ENCODE data around the gene AGAP1. TPM values are rescaled to one million over a fixed set of nuclear protein-coding genes. Genes with fewer than 3 reads are reported as not detected.

Gene AGAP1
- total RNA-seq, 1 donor: 12.3 TPM

GRCh38 chr2:235467588-235467987 is 26.3 kb upstream of the AGAP1 start:
- H3K4me3 ChIP-seq (ENCODE audit: low read depth, low read length): no peak overlapping the region
- no peak for TF ChIP-seq CTCF (IDR thresholded peaks at IDR 0.05; ENCODE audit: insufficient read depth, low read length)
- DNase-seq (ENCODE audit: low read depth): peak; percentile 52

GRCh38 chr2:235468978-235469655 is 24.7 kb upstream of the AGAP1 start:
- TF ChIP-seq CTCF (IDR thresholded peaks at IDR 0.05; ENCODE audit: insufficient read depth, low read length): no peak
- peak overlapping the region; percentile 40 for H3K4me3 ChIP-seq (ENCODE audit: low read depth, low read length)

GRCh38 chr2:235471186-235471747 is 22.6 kb upstream of the AGAP1 start:
- DNase-seq (ENCODE audit: low read depth): no peak
- TF ChIP-seq CTCF (IDR thresholded peaks at IDR 0.05; ENCODE audit: insufficient read depth, low read length): no peak
- no peak overlapping the region for H3K4me3 ChIP-seq (ENCODE audit: low read depth, low read length)

More at GRCh38 chr2:235468978-235469655, 24.7 kb upstream of the AGAP1 start:
- DNase-seq (ENCODE audit: low read depth): peak; percentile 89

GRCh38 chr2:235472443-235472842 is 21.4 kb upstream of the AGAP1 start:
- no peak overlapping the region for H3K4me3 ChIP-seq (ENCODE audit: low read depth, low read length)
- no peak for TF ChIP-seq CTCF (IDR thresholded peaks at IDR 0.05; ENCODE audit: insufficient read depth, low read length)
- no peak for DNase-seq (ENCODE audit: low read depth)

GRCh38 chr2:235478609-235479008 is 15.2 kb upstream of the AGAP1 start:
- no peak for DNase-seq (ENCODE audit: low read depth)
- TF ChIP-seq CTCF (IDR thresholded peaks at IDR 0.05; ENCODE audit: insufficient read depth, low read length): no peak
- H3K4me3 ChIP-seq (ENCODE audit: low read depth, low read length): no peak overlapping the region

- no peak overlapping the region for H3K4me3 ChIP-seq (ENCODE audit: low read depth, low read length)
- TF ChIP-seq CTCF (IDR thresholded peaks at IDR 0.05; ENCODE audit: insufficient read depth, low read length): no peak
- DNase-seq (ENCODE audit: low read depth): no peak
Observed at GRCh38 chr2:235479604-235480003, 14.2 kb upstream of the AGAP1 start.
